Activated T-helper 1 cell treated with Interleukin-2 at 50 U/mL for 16 hours (primary cell): ENCODE data around the gene RBM44.
"Not testable (repeated sequence)": the region's sequence is repeated elsewhere in the genome, so short reads cannot be mapped to it uniquely, and the experiment has no call there.

ENCODE experiments used
- DNase-seq: peaks from one replicate; pipeline ENCODE4 v3.0.0-alpha.2; 2020; ENCODE audit warnings: low read depth

Gene RBM44

GRCh38 chr2:237774811-237775553 lies 23.6 kb upstream of the RBM44 start:
- no peak for DNase-seq

DNA sequence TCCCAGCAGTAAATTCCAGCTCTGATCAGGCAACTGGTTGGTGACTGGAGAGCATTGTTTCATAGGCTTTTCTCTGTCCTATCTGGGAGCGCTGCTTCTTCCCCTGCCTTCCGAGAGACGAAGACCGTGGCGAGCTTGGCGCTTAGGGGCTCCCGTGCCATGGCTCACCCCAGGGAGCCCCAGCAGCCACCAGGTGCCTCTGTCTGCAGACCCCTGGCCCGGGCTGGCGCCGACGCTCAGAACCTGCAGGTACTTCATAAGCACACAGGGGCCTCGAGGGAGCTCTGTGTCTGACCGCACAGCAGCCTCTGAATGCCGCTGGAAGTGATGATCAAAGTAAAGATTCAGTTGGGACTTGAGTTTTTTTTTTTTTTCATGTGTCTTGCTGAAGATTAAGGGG lies 19.1 kb upstream of the RBM44 start:
- no peak for DNase-seq

GRCh38 chr2:237782181-237782580 lies 16.4 kb upstream of the RBM44 start:
- DNase-seq, result no peak

DNA sequence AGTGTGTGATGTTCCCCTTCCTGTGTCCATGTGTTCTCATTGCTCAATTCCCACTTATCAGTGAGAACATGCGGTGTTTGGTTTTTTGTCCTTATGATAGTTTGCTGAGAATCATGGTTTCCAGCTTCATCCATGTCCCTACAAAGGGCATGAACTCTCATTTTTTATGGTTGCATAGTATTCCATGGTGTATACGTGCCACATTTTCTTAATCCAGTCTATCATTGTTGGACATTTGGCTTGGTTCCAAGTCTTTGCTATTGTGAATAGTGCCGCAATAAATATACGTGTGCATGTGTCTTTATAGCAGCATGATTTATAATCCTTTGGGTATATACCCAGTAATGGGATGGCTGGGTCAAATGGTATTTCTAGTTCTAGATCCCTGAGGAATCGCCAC lies 14.9 kb upstream of the RBM44 start:
- DNase-seq, result not testable (repeated sequence)

DNA sequence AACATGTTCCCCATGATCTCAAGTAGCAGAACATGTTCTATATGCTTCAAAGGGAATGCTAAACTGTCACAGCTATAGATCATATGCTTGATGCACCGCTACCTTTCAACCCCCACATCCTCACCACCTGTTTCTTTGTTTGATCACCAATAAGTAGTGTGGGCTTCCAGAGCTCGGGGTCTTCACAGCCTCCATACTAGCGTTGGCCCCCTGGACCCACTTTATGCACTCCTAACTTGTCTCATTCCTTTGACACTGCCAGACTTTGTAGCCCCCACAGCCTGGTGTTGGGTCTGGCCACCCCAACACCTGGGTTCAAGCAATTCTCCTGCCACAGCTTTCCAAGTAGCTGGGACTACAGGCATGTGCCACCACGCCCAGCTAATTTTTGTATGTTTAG lies 11.6 kb upstream of the RBM44 start:
- no peak for DNase-seq

- no peak for DNase-seq
Measured at GRCh38 chr2:237790353-237790752, 8.2 kb upstream of the RBM44 start.

DNA sequence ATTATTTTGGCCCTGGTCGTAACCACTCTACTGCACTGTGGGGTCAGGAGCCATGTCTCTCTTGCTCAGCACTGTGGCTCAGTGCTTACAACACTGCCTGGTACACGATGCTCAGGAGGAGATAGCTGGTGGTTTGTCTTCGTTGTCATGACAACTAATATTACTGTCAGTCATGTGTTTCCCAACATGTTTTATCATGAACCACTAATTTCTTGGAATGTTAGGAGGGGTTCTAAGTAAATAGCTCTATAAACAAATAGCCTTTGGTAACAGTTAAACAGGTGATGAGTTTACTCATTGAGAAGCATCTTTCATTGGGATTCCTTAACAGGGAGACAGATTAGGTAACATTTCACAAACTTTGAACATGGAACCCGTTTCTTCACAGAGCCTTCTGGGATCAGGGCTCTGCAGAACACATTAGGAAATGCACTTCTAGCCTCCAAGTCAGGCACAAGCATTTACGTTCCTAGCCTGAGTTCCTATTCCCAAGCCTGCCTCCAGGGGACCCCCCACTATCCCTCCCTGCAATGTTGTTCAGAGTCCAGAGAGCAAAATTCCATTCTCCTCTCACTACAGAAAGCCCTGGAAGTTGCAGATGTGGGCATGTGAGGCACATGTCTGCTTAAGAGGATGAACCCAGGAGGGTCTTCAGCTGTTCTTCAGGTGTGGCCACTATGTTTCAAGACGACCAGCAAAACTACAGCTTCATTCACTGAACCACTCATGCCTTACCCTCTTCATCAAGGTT lies 6.4 kb upstream of the RBM44 start:
- DNase-seq, result no peak

GRCh38 chr2:237797253-237797652 lies 1.3 kb upstream of the RBM44 start:
- DNase-seq, result no peak

GRCh38 chr2:237799060-237799428 lies 465 bp downstream of the RBM44 start:
- DNase-seq, result no peak

- no peak for DNase-seq
Measured at GRCh38 chr2:237801466-237801865, 2.9 kb downstream of the RBM44 start.

- no peak for DNase-seq
Measured at GRCh38 chr2:237806334-237806733, 7.8 kb downstream of the RBM44 start.

DNA sequence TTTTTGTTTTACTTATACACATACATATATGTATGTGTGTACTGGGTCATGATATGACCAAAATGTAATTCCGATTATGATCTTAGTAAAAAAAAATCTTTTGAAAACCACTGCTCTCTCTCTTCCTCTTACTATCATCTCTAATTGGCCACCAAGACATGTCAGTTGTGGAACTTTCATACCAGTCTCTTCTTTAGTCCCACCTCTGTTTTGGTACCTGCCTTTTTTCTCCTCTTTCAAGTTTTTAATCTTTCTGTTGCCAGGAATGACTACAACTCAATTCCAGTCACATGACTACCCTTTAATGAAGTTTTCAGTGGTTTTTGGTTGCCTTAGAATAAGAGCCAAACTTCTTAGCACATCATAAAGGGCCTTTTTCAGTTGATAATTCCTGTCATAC lies 17.1 kb downstream of the RBM44 start:
- DNase-seq, result no peak

- DNase-seq, result no peak
Measured at GRCh38 chr2:237816531-237816930, 18.0 kb downstream of the RBM44 start.

GRCh38 chr2:237818066-237818473 lies 19.5 kb downstream of the RBM44 start:
- no peak for DNase-seq

DNA sequence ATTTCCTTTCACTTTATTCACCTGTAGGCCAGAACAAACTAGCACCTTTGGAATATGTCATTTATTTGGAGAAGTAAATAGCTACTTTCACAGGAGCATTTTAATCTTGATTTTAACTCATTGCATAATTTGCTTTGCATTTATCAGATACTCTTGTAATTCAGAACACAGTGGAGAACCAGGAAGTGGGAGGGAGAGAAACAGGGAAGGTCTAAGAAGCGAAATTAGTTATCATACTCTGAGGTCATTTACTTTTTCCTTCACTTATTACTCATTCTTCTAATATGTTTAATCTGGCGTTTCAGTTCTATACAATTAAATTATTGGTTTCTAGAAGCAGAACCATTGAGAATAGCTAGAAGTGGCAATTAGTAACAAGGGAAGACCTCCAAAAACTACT lies 20.7 kb downstream of the RBM44 start:
- DNase-seq, result no peak

DNA sequence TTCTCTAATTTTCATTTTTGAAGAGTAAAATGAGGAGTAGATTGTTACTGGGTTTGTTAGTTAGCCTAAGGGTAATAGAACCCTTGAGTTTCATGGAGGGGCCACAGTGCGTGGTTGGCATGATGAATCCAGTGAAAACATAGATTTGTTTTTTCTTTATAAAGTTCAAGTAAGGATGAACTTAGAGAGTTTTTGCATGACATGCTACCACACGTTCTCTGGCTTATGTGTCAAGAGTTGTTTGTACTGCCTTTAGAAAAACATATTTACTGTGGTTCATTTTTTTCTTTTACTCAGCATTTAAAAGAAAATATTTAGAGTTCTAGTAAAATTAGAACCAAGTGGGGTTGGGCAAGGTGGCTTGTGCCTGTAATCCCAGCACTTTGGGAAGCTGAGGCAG lies 21.8 kb downstream of the RBM44 start:
- no peak for DNase-seq

- DNase-seq, result no peak
Measured at GRCh38 chr2:237823544-237823943, 25.0 kb downstream of the RBM44 start.

DNA sequence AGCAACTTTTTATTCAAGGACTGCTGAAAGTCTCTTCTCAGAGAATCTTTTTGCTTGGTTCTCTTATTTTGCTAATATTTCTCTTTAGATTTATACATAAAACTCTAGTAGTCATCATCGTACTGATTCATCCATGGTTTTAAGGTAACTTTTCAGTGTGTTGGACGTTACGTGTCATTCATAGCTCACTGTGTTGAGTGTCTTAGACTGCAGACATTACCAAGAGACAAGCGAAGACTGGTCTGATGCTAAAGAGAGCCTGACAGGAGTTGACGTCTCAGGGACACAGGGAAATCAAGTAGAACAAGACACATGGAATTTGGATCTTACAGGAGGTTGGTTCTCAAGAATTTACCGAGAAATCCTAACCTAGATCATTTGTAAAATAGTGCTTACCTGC lies 25.5 kb downstream of the RBM44 start:
- no peak for DNase-seq

DNA sequence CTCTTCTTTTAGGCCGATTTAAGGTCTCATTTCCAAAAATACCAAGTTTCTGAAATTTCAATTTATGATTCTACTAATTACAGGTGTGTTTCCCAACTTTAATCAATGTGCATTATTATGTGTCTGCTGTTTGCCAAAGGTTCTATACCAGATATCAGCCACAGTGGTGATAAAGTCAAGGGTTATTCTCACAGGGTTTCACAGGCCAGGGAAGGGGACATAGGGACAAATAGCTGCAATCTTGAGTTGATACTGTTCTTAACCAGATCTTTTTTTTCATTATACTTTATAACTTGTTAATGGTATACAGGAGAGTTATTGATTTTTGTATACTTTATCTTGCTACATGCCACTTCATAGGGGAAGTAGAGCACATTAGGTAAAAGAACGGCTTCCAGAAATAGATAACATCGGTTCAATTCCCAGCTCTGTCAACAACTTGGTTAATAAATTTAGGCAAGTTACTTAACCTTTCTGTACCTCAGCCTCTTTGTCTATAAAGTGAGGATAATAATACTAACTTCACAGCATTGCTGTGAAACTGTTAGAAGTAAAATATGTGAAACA lies 28.9 kb downstream of the RBM44 start:
- no peak for DNase-seq

GRCh38 chr2:237830522-237830921 lies 31.9 kb downstream of the RBM44 start:
- DNase-seq, result no peak

DNA sequence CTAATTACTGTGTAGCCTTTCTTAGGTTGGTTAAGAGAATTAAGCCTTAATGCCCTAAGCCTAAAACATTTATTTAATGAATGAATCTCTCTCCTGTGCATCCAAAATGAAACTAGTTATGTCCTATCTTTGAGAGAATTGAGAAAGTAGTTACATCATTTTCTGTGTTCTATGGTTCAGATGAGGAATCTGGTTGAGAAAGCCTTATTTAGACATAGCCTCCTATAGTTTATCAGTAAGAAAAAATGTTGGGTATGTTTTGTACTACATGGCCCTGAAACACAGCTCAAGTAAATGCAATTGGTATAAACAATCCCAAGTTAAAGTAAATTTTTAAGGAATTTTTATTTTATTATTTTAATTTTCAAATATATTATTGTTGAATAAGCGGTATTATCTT lies 35.0 kb downstream of the RBM44 start:
- no peak for DNase-seq

DNA sequence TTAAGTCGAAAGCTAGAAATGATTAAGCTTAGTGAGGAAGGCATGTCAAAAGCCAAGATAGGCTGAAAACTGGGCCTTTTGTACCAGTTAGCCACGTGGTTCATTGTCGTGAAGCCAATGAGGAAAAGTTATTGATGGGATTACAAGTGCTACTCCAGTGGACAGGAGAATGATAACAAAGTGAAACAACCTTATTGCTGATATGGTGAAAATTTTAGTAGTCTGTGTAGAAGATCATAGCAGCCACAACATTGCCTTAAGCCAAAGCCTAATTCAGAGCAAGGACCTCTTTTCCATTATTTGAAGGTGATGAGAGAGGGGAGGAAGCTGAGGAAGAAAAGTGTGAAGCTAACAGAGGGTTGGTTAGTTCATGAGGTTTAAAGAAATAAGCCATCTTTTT lies 36.8 kb downstream of the RBM44 start:
- DNase-seq, result no peak

- no peak for DNase-seq
Measured at GRCh38 chr2:237841051-237841450, 42.5 kb downstream of the RBM44 start.
